Retinal pigment epithelial cell (primary cell): ENCODE results near the gene ITGA3.

Experiments
- DNase-seq: peaks from one replicate; pipeline ENCODE4 v3.0.0-alpha.2; 2010; ENCODE audit warnings: low read depth
- H3K4me3 ChIP-seq: 2 replicates; pipeline ENCODE4 v1.5.1; 2011; ENCODE audit warnings: mild to moderate bottlenecking, low read length, control low read depth, moderate library complexity
- CTCF ChIP-seq: conservative IDR thresholded peaks from 2 replicates; pipeline ENCODE4 v1.5.1; 2011; ENCODE audit warnings: low read depth, low read length, control low read depth, inconsistent platforms

Gene ITGA3

GRCh38 chr17:50114849-50115357 lies 59.0 kb downstream of the ITGA3 start:
- peak; percentile 85 for TF ChIP-seq CTCF
- no peak overlapping the region for H3K4me3 ChIP-seq
- no peak for DNase-seq

GRCh38 chr17:50115756-50116155 lies 59.8 kb downstream of the ITGA3 start:
- DNase-seq = no peak
- TF ChIP-seq CTCF = no peak
- H3K4me3 ChIP-seq = no peak overlapping the region

- H3K4me3 ChIP-seq = no peak overlapping the region
- no peak for DNase-seq
- peak; percentile 68 for TF ChIP-seq CTCF
These were observed 61.5 kb downstream of the ITGA3 start for GRCh38 chr17:50117202-50118051.

GRCh38 chr17:50118076-50118827 lies 62.3 kb downstream of the ITGA3 start:
- TF ChIP-seq CTCF = no peak
- no peak for DNase-seq
- no peak overlapping the region for H3K4me3 ChIP-seq

GRCh38 chr17:50118828-50119218 lies 62.9 kb downstream of the ITGA3 start:
- no peak overlapping the region for H3K4me3 ChIP-seq
- TF ChIP-seq CTCF = no peak
- DNase-seq = no peak

- H3K4me3 ChIP-seq = no peak overlapping the region
- no peak for DNase-seq
- TF ChIP-seq CTCF = no peak
These were observed 64.8 kb downstream of the ITGA3 start for GRCh38 chr17:50120475-50121253.
